Stimulated activated CD4-positive, alpha-beta T cell treated with anti-CD3 and anti-CD28 coated beads, Interleukin-1b, Interleukin-23, amount 100 ng/mL, for 24 hours (primary cell): ENCODE data around the gene GPR37L1.
A peak's percentile ranks its signal among the peaks of the same experiment; 100 is the strongest.
"Not testable (repeated sequence)": the region's sequence is repeated elsewhere in the genome, so short reads cannot be mapped to it uniquely, and the experiment has no call there.

Experiments used
- DNase-seq, 4 experiments: peaks; one replicate each; pipeline ENCODE4 v3.0.0-alpha.2; 2020; ENCODE audit warnings: low read depth in 4 of 4, low spot score in 1 of 4

Gene GPR37L1

DNA sequence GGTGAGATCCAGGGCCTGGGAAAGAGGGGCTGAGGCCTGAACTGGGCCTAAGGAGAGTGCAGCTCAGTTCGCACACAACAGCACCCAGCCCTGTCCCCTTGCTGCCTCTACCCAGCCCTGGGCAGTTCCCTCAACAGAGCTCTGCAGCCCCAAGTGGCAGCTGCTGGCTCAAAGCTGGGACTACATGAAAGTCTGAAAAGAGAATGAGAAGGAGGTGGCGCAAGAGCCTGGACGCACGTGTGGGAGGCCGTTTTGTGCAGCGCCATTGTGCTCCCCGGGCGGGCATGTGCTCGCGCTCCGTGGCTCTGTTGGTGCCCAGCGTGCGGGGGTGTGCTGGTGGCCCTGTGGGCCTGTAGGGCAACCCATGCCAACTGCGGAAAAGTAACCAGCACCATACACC lies 10.3 kb downstream of the GPR37L1 start:
- DNase-seq, result no peak

DNA sequence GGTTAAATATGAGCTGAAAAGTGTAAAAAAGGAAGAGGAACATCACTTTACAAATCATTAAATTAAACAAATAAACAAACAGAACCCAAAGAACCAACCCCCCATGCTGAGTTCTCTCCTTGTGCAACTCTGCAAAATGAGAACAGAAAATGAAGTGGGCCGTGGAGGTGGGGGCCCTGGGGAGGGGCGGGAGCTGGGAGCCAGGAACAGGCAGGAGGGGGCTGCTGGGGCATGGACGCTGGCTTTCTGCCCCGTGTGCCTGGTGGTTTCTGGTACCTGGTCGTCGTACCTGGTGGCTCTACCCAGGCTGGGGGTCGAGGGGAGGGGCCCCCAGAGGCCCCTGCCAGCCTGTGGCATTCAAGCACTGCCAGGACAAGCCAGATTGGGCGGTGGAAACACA lies 10.8 kb downstream of the GPR37L1 start:
- no peak for DNase-seq

DNA sequence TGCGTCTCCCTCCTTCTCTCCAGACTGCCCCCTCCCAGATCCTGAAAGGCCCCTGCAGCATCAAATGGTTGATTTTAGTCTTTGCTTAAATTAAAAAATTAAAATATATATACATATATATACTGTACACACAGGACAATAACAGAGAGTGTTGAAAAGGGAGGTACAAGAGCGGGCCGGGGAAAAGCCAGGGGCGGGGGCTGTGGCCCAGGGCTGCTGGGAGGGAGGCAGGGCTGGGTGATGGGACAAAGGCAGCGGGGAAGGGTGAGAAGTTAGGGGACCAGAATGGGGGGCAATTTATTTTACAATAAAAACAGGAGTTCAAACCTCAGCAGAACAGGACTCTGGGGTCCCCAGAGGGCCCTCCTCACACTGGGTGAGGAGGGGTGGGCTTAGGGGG lies 11.3 kb downstream of the GPR37L1 start:
- no peak for DNase-seq

DNA sequence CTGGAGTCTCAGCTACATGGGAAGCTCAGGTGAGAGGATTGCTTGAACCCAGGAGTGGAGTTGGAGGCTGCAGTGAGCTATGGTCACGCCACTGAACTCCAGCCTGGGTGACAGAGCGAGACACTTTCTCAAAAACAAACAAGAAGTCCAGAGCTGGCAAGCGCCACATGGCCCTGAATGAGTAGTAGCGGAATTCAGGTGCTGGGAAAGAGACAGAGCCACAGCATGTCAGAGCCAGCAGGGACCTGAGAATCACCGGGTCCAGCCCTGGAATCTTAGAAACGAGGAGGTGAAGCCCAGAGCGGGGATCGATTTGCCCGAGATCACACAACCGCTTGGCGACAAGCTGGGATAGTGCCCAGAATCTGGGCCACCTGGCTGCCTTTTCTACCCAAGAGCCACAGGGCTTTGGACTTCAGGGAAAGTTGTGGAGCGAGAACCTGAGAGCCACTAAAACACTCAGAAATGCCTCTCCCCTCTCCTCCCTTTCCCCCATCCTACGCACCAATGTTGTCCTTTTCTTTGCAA lies 12.0 kb downstream of the GPR37L1 start:
- no peak for DNase-seq

DNA sequence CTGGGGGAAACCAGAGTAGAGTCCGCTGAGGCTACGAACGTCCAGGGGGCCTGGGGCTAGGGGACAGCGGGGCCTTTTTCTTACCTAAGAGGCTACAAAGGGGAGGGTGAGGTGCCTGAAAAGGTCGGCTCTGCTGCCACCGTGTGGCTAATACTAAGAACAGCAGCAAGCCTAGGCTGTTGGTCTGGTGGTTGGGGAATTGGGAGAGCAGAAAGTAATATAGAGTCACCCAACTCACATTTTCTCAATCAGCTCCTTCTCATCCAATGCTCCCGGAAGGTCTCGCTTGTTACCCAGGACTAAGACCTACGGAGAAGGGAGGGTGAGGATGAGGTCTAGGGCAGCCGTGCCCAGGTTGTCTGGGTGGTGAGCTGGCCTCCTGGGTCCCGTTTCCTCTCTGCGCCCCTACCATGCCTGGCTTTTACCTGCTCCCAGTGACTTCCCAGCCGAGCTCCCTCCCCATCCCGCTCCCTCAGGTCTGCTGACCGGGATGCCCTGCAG lies 12.6 kb downstream of the GPR37L1 start:
- DNase-seq, result peak in 1 of 4 experiments; percentile 33

DNA sequence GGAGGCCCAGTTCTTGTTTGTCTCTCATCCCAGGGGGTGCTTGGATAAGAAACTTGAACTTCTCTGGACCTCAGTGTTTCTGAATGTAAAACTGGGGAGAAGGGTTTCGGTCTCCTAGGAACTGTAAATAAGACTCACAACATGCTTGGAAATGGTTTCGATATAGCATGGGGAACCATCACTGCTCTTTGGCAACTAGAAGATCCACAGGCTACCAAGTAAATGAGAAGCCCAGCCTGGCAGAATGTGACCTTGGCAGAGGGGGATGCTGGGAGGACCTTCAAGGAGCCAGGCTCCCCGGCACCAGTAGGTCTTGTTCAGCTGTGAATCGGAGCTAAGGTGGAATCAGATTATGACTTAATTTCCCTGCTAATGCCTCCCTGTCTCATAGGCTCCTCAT lies 18.1 kb downstream of the GPR37L1 start:
- no peak for DNase-seq

DNA sequence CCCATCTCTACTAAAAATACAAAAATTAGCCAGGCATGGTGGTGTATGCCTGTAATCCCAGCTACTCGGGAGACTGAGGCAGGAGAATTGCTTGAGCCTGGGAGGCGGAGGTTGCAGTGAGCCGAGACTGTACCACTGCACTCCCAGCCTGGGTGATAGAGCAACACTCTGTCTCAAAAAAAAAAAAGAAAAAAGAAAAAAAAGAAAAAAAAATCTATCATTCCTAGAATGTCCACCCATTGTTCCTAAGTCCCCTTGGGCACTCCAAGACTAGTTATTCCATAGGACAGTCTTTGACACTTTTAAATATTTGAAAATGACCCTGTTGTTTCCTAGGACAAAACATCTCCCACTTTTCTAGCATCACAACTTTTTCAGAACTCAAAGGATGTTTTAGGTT lies 18.8 kb downstream of the GPR37L1 start:
- DNase-seq, result not testable (repeated sequence)

DNA sequence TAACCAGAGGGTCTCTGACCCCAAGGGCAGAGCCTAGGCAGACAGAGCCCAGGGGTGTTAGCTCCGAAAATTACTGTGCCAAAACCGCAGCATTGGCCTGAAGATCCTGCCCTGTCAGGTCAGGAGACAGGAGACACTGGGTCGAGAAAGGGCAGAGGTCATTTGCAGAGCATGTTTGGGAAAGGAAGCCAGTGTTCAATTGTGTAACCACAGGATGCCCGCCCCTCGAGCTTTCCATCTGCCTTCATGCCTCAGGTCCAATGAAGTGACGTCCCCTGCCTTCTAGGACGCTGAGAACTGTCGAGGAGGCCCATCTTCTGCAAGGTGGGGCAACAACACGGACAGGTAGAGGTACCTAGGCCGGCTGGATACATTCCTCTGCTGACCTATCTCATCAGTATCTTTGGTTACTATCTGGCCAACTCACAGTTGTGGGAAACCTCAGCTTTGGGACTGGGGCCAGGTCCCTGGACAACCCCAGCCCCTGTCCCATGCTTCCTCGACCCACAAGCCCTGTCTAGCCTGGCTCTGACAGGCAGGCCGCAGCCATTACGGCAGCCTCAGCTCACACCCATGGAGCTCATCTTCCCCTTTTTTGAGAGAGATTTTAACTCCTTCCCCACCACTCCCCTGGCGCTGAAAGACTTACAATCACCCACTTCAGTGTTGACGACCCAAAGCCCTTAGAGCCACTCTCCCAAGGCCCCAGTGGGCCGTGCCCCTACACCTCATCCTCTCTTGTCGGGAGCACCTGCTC lies 20.5 kb downstream of the GPR37L1 start:
- DNase-seq, result no peak

DNA sequence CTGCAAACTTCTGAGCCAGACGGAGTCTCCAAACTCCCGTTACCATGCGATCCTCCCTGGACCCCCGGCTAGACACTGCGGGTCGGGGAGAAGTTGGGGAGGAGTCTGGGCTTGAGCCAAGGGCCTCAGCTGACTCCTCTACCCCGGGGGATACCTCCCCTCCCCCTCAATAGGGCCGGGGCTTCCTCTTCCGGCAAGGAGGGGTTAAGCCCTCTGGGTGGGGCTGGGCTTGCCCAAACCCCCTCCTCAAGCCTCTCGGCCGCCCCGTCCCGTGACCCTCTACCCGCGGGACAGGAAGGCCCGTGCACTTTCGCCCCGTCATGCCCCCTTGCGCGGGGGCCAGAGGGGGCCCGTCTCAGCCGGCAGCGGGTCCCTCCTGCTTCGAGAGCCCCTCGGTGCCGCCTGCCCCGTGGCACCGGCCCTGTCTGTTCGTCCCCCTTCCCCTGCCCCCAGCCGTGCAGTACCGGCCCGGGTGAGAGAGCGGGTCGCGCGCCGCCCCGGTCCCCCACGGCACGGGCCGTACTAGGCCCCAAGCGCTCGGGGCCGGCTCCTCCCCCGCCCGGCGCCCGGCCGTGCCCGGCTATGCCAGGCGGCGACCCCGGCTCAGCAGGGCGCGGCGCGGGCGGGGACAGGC lies 21.2 kb downstream of the GPR37L1 start:
- no peak for DNase-seq

DNA sequence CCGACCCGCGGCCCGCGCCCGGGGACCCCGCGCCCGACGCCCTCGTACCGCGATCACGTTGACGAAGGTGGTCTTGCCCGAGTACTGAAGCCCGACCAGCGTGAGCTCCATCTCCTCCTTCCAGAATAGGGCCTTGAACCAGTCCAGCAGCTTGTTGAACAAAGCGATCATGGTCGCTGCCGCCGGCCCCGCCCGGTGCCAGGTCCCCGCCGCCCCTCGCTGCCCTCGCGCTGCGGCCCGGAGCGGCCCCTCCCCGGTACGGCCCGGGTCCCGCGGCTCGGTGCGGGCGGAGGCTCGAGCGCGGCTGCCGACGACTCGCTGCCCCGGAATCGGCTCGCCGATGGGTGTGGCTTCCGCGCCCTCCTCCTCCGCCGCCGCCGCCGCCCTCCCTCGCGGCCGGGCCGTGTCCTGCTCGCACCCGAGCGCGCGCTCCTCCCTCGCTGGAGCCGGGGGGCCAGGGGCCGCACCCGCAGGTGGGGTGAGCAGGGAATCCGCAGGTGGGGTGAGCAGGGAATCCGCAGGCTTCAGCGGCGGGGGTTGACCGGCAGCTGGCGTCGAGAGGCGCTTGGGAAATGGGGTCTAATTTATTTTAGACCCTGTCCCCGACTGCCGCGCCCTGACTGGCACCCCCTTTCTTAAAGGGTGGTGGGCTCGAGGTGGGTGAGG lies 21.8 kb downstream of the GPR37L1 start, which contains the start of gene ARL8A:
Gene ARL8A, minus strand, starts transcription at position 336 of the 666 bp plus-strand sequence. Its CDS starts 165 bp downstream, at position 171.
- DNase-seq, result peak in 1 of 4 experiments; percentile 64

DNA sequence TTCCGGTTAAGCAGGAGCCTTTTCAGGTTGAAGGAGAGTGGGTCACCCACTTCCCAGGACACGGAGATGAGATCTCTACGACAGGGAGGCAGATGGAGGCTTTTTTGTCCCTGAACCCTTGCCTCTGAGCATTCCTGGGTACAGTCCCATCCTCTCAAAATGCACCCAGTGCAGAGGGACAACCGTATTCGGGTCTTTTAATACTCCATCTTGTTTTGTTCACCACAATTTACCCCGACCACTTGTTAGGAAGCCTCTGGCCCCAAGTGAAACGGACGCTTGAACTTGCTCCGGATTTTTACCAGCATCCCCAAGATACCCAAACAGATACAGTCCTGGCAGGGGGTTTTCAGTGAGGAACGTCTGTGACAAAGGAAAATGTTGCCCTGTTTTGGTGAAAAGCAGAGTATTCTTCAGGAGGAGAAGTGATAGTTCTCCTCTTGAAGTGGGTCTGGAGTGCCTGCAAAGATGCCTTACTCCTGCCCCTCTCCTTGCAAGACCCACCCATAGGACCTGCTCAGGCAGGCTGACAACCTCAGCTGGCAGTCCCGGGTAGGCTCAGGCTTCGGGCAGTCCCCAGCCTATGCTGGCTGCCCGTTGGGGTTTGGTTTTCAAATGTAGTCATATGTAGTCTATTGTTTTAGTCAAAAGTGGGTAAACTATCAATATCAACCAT lies 22.5 kb downstream of the GPR37L1 start:
- no peak for DNase-seq

DNA sequence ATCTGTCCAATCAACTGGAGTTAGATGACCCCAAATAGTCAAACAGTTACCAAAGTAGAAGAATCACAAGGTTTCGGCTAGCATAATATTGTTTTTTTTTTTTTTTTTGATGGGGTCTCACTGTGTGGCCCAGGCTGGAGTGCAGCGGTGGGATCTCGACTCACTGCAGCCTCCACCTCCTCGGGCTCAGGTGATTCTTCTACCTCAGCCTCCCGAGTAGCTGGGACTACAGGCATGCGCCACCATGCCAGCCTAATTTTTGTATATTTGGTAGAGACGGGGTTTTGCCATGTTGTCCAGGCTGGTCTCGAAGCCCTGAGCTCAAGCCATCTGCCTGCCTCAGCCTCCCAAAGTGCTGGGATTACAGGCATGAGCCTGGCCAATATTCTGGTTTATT lies 23.0 kb downstream of the GPR37L1 start:
- DNase-seq, result not testable (repeated sequence)

DNA sequence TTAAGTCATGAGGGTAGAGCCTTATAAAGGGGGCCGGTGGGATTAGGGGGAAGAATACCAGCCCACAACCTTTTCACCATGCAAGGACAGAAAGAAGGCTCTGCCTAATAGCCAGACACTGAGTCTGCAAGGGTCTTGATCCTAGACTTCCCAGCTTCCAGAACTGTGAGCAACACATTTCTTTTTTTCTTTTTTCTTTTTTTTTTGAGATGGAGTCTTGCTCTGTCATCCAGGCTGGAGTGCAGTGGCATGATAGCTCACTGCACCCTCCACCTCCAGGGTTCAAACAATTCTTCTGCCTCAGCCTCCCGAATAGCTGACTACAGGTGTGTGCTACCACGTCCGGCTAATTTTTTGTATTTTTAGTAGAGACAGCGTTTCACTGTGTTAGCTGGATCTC lies 23.6 kb downstream of the GPR37L1 start:
- no peak for DNase-seq

DNA sequence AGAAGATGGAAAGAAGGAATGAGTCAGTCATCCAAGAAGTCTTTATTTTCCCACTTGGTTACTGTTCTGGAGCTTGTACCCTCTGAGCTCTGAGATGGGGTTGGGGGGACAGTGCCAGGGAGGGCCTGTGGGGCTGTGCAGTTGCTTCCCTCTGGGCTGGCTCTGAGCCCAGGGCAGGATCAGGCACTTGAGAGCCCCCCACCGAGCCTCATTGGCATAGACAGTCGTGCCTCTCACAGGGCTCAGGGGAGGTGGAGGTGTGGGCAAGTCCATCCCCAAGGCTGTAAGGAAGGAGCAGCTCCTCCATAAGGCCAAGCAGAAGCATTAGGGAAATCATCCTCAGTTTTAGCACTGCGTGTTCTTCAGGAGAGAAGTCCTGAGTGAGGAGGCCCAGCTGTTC lies 24.3 kb downstream of the GPR37L1 start:
- DNase-seq, result no peak

DNA sequence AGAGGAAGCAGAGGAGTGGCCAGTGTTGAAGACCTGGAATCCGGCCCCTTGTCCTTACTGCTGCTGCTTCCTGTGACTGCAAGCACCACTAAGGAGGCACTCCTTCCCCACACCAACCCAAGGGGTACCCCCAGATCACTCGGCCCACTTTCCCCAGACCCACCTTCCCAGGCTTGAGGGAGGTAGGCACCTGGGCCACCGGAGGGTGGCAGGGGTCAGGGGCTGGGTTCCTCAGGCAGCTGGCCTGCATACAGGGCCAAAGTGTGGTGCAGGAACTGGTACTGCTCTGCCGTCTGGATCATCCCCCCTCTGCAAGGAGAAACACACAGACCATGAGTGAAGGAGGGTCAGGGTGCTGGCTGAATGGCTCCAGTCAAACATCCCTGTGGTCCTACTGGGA lies 25.7 kb downstream of the GPR37L1 start:
- DNase-seq, result no peak

DNA sequence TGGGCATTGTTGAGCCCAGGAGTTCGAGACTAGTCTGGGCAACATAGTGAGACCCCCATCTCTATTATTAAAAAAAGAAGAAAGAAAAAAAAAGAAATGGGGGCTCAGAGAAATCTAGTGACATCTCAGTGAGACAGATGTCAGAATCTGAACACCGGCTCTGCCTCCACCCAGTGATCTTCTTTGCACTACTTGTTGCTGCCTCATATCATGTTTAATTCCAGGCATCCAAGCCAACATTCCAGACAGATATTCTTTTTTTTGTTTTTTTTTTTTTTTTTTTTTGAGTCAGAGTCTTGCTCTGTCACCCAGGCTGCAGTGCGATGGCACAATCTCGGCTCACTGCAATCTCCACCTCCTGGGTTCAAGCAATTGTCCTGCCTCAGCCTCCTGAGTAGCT lies 26.8 kb downstream of the GPR37L1 start:
- no peak for DNase-seq

DNA sequence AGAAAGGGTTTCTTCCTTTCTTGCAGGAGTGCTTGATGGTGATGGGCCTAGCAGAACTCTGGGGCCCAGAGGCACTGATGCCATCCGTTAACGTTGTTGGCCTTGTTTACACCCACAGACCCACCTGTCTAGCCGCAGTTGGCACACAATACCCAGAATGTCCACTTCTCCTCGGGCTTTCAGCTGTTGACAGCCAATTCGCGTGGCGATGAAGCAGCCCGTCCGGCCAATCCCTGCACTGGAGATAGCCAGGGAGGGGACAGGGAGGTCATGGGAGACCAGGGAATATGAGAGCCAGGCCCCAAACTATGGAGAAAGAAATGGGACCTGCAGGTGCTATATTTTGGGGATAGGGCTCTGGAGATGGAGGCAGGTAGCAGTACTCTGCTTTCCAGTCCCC lies 27.5 kb downstream of the GPR37L1 start:
- no peak for DNase-seq

DNA sequence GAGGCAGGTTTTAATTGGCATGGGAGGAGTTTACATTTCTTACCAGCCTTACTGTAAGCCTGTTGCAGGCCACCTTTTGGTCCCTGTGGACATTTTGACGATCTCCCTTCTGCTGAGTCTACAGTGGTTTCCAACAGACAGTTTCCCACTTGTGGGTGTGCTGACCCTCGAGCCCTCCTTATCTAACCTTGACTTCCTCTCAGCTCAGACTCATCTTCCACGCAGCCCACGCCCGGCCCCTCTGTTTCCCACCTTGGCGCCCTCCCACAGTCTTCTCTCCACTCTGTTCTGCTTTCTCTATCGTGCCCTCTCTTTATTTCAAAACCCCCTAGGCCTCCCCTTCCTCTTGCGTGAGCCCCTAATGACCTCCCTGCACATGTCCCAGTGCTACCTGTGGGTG lies 27.9 kb downstream of the GPR37L1 start:
- no peak for DNase-seq

DNA sequence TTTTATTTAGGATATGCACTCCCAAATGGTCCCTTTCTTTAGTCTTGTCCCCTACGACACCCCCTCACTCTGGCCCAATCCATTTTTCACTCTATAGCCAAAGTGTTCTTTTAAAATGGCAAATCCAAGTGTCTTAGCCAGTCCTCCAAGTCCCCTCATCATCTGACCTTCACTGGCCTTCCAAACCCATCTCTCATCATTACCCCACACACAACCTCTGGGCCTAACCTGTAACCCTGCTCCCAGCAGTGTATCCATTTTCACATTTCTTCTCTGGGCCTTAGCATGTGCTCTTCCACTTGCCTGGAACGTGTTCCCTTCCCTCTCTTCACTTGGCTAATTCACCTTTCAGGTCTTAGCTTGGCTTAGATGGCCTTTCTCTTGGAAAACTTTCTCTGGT lies 28.3 kb downstream of the GPR37L1 start:
- no peak for DNase-seq

DNA sequence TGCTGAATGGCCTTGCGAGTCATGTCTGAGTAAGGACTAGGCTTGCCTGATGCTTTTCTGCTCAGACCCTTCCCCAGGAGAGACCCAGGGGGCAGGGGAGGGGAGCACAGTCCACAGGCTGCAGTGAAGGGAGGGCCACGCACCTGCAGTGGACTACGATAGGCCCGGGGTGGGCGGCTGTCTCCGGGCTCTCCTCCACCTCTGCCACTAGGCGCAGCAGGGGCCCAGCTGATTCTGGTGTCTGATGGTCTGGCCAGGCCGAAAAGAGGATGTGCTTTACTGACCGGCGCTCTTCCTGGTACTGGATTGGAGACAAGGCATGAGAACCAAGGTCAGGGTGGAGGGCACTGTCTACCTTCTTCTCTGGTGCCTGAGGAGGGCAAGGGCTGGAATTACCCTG lies 29.7 kb downstream of the GPR37L1 start:
- no peak for DNase-seq

DNA sequence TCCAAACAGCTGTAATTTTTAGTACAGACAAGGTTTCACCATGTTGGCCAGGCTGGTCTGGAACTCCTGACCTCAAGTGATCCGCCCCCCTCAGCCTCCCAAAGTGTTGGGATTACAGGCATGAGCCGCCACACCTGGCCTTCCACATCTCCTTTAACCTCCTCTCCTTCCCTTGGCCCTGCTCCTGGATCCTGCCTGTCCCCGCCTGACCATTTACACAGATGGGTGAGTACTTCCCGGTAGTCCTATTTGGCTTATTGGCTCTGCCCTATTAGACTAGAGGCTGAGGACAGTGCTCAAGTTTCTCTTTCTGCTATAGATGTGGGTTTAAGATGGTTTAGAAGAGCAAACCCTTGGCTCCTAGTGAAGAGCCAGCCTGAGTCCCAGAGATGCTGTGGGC lies 30.6 kb downstream of the GPR37L1 start:
- DNase-seq, result no peak
